Upper lobe of right lung (tissue), 1 donor: Measurements from ENCODE around the gene CHID1. TPM values are rescaled to one million over a fixed set of nuclear protein-coding genes. Genes with fewer than 3 reads are reported as not detected.

Experiments used
- ATAC-seq: fragments of 200-7000 bp; cut with Tn5 transposase; one replicate; pipeline ENCODE4 v1.9.1; 2020; ENCODE audit warnings: mild to moderate bottlenecking, moderate library complexity
- DNase-seq: peaks from one replicate; pipeline ENCODE4 v3.0.0-alpha.2; 2020
- H3K27ac ChIP-seq: fragments of 200-600 bp; one replicate; pipeline ENCODE4 v1.8.0; 2022
- H3K27me3 ChIP-seq: fragments of 200-600 bp; one replicate; pipeline ENCODE4 v1.8.0; 2022; ENCODE audit warnings: mild to moderate bottlenecking
- H3K36me3 ChIP-seq: fragments of 200-600 bp; one replicate; pipeline ENCODE4 v1.8.0; 2022
- H3K4me1 ChIP-seq: fragments of 200-600 bp; one replicate; pipeline ENCODE4 v1.8.0; 2022
- H3K4me3 ChIP-seq: fragments of 200-600 bp; one replicate; pipeline ENCODE4 v1.8.0; 2022; ENCODE audit warnings: mild to moderate bottlenecking
- H3K9me3 ChIP-seq: fragments of 200-600 bp; one replicate; pipeline ENCODE4 v1.8.0; 2022
- CTCF ChIP-seq: fragments of 200-600 bp; IDR thresholded peaks from one replicate; pipeline ENCODE4 v1.8.0; 2022; ENCODE audit warnings: antibody characterized with exemption
- intact Hi-C: fragments of 100-400 bp; cut with DNase I; formaldehyde crosslinking; loops from one replicate; pipeline ENCODE4 v1.11.0; 2022
- total RNA-seq: library from RNA; stranded (reverse); fragmentation: NEBNext Ultra II Directional; extraction: Animal tissue kit (Norgen Biotek cat#: 25700); gene quantifications from one replicate; pipeline ENCODE4 v1.2.1, GENCODE V29; 2021
- donor health status: DM: no; HTN: yes; CAD: no; lungs with severe emphysema.

Gene CHID1
- total RNA-seq, 1 donor from 2014 or later: 52.9 TPM

GRCh38 chr11:882596-882995 lies 28.0 kb downstream of the CHID1 start:
- Histone ChIP-seq H3K4me1 (no peaks in the 10 kb centered on the region), H3K27me3 (no peaks in the 10 kb centered on the region), H3K4me3 (no peak overlapping the region), H3K9me3 (no peaks in the 10 kb centered on the region), H3K36me3 (no peaks in the 10 kb centered on the region), H3K27ac (no peak overlapping the region)
- intact Hi-C loops: no loop called here
- no peak for TF ChIP-seq CTCF
- no peak for DNase-seq
- no peak for ATAC-seq

GRCh38 chr11:880447-880846 lies 30.2 kb downstream of the CHID1 start:
- no peak for DNase-seq
- Histone ChIP-seq H3K9me3 (no peaks in the 10 kb centered on the region), H3K27ac (no peak overlapping the region), H3K4me1 (no peaks in the 10 kb centered on the region), H3K4me3 (no peak overlapping the region), H3K36me3 (no peaks in the 10 kb centered on the region), H3K27me3 (no peaks in the 10 kb centered on the region)
- ATAC-seq: no peak
- no peak for TF ChIP-seq CTCF
- intact Hi-C loops: no loop called here

GRCh38 chr11:877565-877964 lies 33.0 kb downstream of the CHID1 start:
- TF ChIP-seq CTCF: no peak
- no peaks in the 10 kb centered on the region for H3K4me1 ChIP-seq
- ATAC-seq (no peak), DNase-seq (no peak)
- no peaks in the 10 kb centered on the region for H3K36me3 ChIP-seq
- no peak overlapping the region for H3K4me3 ChIP-seq
- H3K27me3 ChIP-seq: no peaks in the 10 kb centered on the region
- intact Hi-C loops: no loop called here
- no peak overlapping the region for H3K27ac ChIP-seq
- no peaks in the 10 kb centered on the region for H3K9me3 ChIP-seq

GRCh38 chr11:876545-876944 lies 34.1 kb downstream of the CHID1 start:
- no peaks in the 10 kb centered on the region for H3K9me3 ChIP-seq
- no peak overlapping the region for H3K27ac ChIP-seq
- no peaks in the 10 kb centered on the region for H3K27me3 ChIP-seq
- no peak overlapping the region for H3K4me3 ChIP-seq
- H3K36me3 ChIP-seq: no peaks in the 10 kb centered on the region
- no peaks in the 10 kb centered on the region for H3K4me1 ChIP-seq
- intact Hi-C loops: no loop called here
- DNase-seq (no peak), ATAC-seq (no peak)
- TF ChIP-seq CTCF: no peak

- ATAC-seq: no peak
- intact Hi-C loops: no loop called here
These were observed 34.8 kb downstream of the CHID1 start for GRCh38 chr11:875769-876301.

More at GRCh38 chr11:875769-876301, 34.8 kb downstream of the CHID1 start:
- no peak for DNase-seq
- no peaks in the 10 kb centered on the region for H3K4me1 ChIP-seq
- no peak overlapping the region for H3K4me3 ChIP-seq
- no peak overlapping the region for H3K27ac ChIP-seq
- no peaks in the 10 kb centered on the region for H3K9me3 ChIP-seq
- TF ChIP-seq CTCF: no peak
- H3K36me3 ChIP-seq: no peaks in the 10 kb centered on the region
- no peaks in the 10 kb centered on the region for H3K27me3 ChIP-seq
